Ovary (tissue), 3 donors: Measurements from ENCODE around the gene POLA1.

Source experiments
- CTCF ChIP-seq, 3 donors: fragments of 450-650 bp in 2 of 3; fragments of 200-600 bp in 1 of 3; IDR thresholded peaks; one replicate each; pipeline versions ENCODE4 v1.5.1 to v1.8.0; 2016 to 2022; ENCODE audit warnings: antibody characterized with exemption in 3 of 3, mild to moderate bottlenecking in 1 of 3
- EP300 ChIP-seq: sonication (generic); formaldehyde crosslinking; IDR thresholded peaks from one replicate; pipeline ENCODE4 v1.6.1; 2017; ENCODE audit warnings: antibody characterized with exemption
- donor health status: DM: no; HTN: no; CAD: no.

GRCh38 chrX:24965372-24965771 lies 271.7 kb downstream of the POLA1 start:
- no peak for TF ChIP-seq CTCF (IDR thresholded peaks at IDR 0.05)
- no peak for TF ChIP-seq EP300
